Smooth muscle cell (in vitro differentiated cells): ENCODE data around the gene PGAP3. TPM values are rescaled to one million over a fixed set of nuclear protein-coding genes. Genes with fewer than 3 reads are reported as not detected.

Experiments used
- DNase-seq: peaks from one replicate; lab custom pipeline; 2025; ENCODE audit not compliant: unreplicated experiment; lab: John Stamatoyannopoulos, UW
- H2AFZ ChIP-seq: fragments of 200-600 bp; sonication (generic); 2 replicates; pipeline ENCODE4 v1.6.0; 2016; ENCODE audit warnings: antibody characterized with exemption, low read depth, mild to moderate bottlenecking
- H3F3A ChIP-seq: fragments of 200-600 bp; sonication (generic); 2 replicates; pipeline ENCODE4 v1.6.0; 2017; ENCODE audit warnings: antibody characterized with exemption, low read depth
- H3K27ac ChIP-seq: fragments of 200-600 bp; sonication (generic); 2 replicates; pipeline ENCODE4 v1.5.1; 2016; ENCODE audit warnings: low read depth, mild to moderate bottlenecking
- H3K27me3 ChIP-seq: fragments of 200-600 bp; sonication (generic); 2 replicates; pipeline ENCODE4 v1.6.1; 2016; ENCODE audit warnings: low read depth, mild to moderate bottlenecking
- H3K36me3 ChIP-seq: fragments of 200-600 bp; sonication (generic); 2 replicates; pipeline ENCODE4 v1.5.1; 2016; ENCODE audit warnings: low read depth
- H3K4me1 ChIP-seq: fragments of 200-600 bp; sonication (generic); 2 replicates; pipeline ENCODE4 v1.5.1; 2016; ENCODE audit warnings: low read depth
- H3K4me2 ChIP-seq: fragments of 200-600 bp; sonication (generic); 2 replicates; pipeline ENCODE4 v1.6.0; 2016; ENCODE audit warnings: mild to moderate bottlenecking
- H3K4me3 ChIP-seq: fragments of 200-600 bp; sonication (generic); 2 replicates; pipeline ENCODE4 v1.5.1; 2016; ENCODE audit warnings: mild to moderate bottlenecking
- H3K79me2 ChIP-seq: fragments of 200-600 bp; sonication (generic); 2 replicates; pipeline ENCODE4 v1.6.0; 2016; ENCODE audit warnings: low read depth, mild to moderate bottlenecking
- H3K9ac ChIP-seq: fragments of 200-600 bp; sonication (generic); 2 replicates; pipeline ENCODE4 v1.6.0; 2016; ENCODE audit warnings: low read depth
- H3K9me3 ChIP-seq: fragments of 200-600 bp; sonication (generic); replicated peaks from 2 replicates; pipeline ENCODE4 v1.5.1; 2016; ENCODE audit warnings: low read depth
- H4K20me1 ChIP-seq: fragments of 200-600 bp; sonication (generic); 2 replicates; pipeline ENCODE4 v1.6.0; 2016; ENCODE audit warnings: low read depth
- WGBS: methylation state at CpG from one replicate; pipeline ENCODE4 v1.1.7; 2016; ENCODE audit warnings: low lambda C conversion rate; 5-methylcytosine and 5-hydroxymethylcytosine counted together
- polyA plus RNA-seq: library from polyadenylated mRNA; unstranded; fragments of >200 nt; fragmentation: Nextera tagmentation; extraction: Ambion mirVana; gene quantifications from 2 replicates; pipeline ENCODE4 v1.2.1, GENCODE V29; 2016
- total RNA-seq: library from RNA; depleted of rRNA; stranded (reverse); fragments of >200 nt; gene quantifications from 2 replicates; pipeline ENCODE4 v1.2.3, GENCODE V29; 2014
- TF ChIP-seq, protein P1 (sequence below): fragments of 200-600 bp; sonication (generic); IDR thresholded peaks from 2 replicates; pipeline ENCODE4 v1.5.1; 2017; ENCODE audit warnings: borderline replicate concordance, mild to moderate bottlenecking, antibody characterized with exemption; ENCODE audit not compliant: insufficient read depth, poor library complexity, severe bottlenecking

The PGAP3 gene
- total and polyA plus RNA-seq, 2 experiments from 2014 or later = 19.1 to 19.4 TPM

DNA sequence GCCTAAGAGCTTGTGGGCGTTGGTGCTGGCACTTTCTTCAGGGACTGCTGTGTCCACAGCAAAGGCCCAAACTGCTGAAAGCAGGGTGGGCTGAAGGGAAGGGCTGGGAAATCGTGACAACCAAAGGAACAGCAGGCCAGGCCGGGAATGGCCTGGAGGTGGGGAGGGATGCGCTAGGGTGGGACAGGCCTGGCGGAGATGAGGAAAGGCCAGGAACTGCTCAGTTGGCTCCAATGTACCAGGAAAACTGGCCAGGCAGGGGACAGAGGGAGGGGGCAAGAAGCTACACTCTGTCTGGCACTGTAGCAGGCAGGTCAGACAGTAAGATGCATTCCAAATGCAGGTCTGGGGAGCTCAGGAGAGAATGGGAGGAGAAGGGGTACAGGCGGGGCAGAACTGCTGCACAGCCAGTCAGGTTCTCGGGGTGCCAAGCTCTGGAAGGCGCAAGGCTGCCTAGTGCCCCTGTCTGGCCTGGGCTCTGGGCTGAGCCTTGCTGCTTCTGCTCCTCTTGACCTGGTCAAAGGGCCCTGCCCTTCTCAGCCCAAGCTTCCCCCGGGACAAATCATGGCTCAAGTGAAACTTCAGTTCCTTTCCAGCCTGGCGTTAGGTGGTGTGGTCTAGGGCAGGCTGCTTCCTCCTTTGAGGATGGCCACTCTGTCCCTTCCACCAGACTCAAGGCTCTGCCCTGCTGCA lies 12.3 kb downstream of the PGAP3 start:
- Histone ChIP-seq H3K36me3 (no peaks in the 10 kb centered on the region), H3K9ac (no peak overlapping the region), H3K4me2 (no peak overlapping the region), H3K79me2 (no peaks in the 10 kb centered on the region), H3K4me3 (no peak overlapping the region), H3K9me3 (no peaks in the 10 kb centered on the region), H2AFZ (no peak overlapping the region), H3F3A (no peaks in the 10 kb centered on the region), H3K27ac (no peak overlapping the region), H4K20me1 (no peaks in the 10 kb centered on the region), H3K27me3 (peaks cover 10% of the 10 kb centered on the region), H3K4me1 (no peaks in the 10 kb centered on the region)
- no peak for DNase-seq
- whole genome bisulfite sequencing = 81% methylated on average over 9 of the region's 10 CpGs
- TF ChIP-seq, protein P1, sequence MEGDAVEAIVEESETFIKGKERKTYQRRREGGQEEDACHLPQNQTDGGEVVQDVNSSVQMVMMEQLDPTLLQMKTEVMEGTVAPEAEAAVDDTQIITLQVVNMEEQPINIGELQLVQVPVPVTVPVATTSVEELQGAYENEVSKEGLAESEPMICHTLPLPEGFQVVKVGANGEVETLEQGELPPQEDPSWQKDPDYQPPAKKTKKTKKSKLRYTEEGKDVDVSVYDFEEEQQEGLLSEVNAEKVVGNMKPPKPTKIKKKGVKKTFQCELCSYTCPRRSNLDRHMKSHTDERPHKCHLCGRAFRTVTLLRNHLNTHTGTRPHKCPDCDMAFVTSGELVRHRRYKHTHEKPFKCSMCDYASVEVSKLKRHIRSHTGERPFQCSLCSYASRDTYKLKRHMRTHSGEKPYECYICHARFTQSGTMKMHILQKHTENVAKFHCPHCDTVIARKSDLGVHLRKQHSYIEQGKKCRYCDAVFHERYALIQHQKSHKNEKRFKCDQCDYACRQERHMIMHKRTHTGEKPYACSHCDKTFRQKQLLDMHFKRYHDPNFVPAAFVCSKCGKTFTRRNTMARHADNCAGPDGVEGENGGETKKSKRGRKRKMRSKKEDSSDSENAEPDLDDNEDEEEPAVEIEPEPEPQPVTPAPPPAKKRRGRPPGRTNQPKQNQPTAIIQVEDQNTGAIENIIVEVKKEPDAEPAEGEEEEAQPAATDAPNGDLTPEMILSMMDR = no peak

DNA sequence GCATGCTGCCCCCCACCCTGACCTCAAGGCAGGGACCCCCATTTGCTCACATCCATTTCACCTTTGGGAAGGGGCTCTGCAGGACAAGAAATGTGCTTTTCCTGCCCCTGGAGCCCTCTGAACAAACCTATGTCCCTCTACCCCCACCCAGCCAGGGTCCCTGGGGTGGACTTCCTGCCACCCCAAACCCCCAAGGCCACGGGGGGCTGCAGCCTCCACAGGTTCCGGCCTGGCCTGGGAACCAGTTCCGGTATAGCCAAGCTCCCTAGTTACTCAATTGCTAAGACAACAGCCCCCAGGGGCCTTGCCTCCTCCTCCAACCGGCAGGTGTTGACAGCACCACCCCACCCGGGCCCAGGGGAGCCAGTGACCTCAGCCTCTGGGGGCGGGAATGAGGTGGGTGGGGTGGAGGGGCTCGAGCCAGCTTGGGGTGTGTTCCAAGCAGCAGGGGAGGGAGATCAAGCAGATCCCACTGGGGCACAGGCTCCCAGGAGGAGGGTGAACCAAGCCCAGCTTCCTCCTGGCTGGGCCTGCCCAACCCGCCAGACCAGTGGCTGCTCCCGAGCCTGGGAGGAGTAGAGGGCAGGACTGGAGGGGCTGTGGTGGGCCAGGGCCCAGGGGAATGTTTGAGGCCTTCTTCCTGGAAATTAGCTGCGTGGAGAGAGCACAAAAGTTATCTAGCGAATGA lies 13.0 kb downstream of the PGAP3 start:
- no peaks in the 10 kb centered on the region for H3K79me2 ChIP-seq
- TF ChIP-seq, protein P1 = no peak
- H3K4me1 ChIP-seq = no peaks in the 10 kb centered on the region
- no peak overlapping the region for H3K4me3 ChIP-seq
- H3K27me3 ChIP-seq = peaks cover 17% of the 10 kb centered on the region
- no peak overlapping the region for H3K4me2 ChIP-seq
- no peak overlapping the region for H2AFZ ChIP-seq
- H3F3A ChIP-seq = no peaks in the 10 kb centered on the region
- no peaks in the 10 kb centered on the region for H4K20me1 ChIP-seq
- no peaks in the 10 kb centered on the region for H3K36me3 ChIP-seq
- no peak overlapping the region for H3K9ac ChIP-seq
- WGBS = 41% methylated on average over 11 of the region's 11 CpGs
- H3K27ac ChIP-seq = no peak overlapping the region
- no peak for DNase-seq
- H3K9me3 ChIP-seq = no peaks in the 10 kb centered on the region

DNA sequence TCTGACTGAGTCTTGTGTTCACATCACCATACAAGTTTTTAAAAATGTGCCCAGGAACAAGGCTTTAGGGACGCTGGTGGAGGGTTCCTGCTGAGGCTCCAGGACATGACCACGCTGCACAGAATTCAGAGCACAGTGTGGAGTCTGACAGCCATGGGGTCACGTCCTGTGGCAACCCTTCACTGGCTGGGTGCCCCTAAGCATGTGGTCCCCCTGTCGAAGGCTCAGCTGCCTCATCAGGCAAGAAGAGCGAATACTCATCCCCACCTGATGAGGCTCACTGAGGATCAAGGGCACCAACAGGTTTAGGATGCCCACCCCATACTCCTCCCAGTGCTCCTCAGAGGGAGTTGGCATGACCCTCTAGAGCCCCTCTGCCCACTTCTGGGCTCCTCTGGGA lies 13.7 kb downstream of the PGAP3 start:
- no peaks in the 10 kb centered on the region for H3K4me1 ChIP-seq
- H3K9ac ChIP-seq = no peak overlapping the region
- no peaks in the 10 kb centered on the region for H3F3A ChIP-seq
- no peaks in the 10 kb centered on the region for H3K9me3 ChIP-seq
- no peaks in the 10 kb centered on the region for H3K79me2 ChIP-seq
- no peak overlapping the region for H2AFZ ChIP-seq
- H3K27me3 ChIP-seq = peaks cover 23% of the 10 kb centered on the region
- H4K20me1 ChIP-seq = no peaks in the 10 kb centered on the region
- DNase-seq = no peak
- H3K36me3 ChIP-seq = no peaks in the 10 kb centered on the region
- WGBS = 91% methylated on average over 5 of the region's 5 CpGs
- no peak overlapping the region for H3K27ac ChIP-seq
- no peak overlapping the region for H3K4me3 ChIP-seq
- TF ChIP-seq, protein P1 = no peak
- no peak overlapping the region for H3K4me2 ChIP-seq
